Heart right ventricle (tissue), 16 donors: Measurements from ENCODE around the gene FHL3. TPM values are rescaled to one million over a fixed set of nuclear protein-coding genes. Genes with fewer than 3 reads are reported as not detected.
A peak's percentile ranks its signal among the peaks of the same experiment; 100 is the strongest.

ENCODE experiments used
- ATAC-seq, 8 donors: fragments of 200-7000 bp; cut with Tn5 transposase; one replicate each; pipeline ENCODE4 v1.9.1; 2020; ENCODE audit warnings: mild to moderate bottlenecking in 8 of 8, moderate library complexity in 8 of 8, moderate number of reproducible peaks in 1 of 8
- DNase-seq, 2 donors: peaks; one replicate each; pipeline ENCODE4 v3.0.0-alpha.2; 2020
- H3K27ac ChIP-seq, 10 donors: fragments of 200-600 bp; sonication (generic) in 2 of 10; one replicate each; pipeline versions ENCODE4 v1.5.0 to v1.8.0; 2020 to 2022; ENCODE audit warnings: mild to moderate bottlenecking in 3 of 10
- H3K27me3 ChIP-seq, 7 donors: fragments of 200-600 bp; one replicate each; pipeline ENCODE4 v1.8.0; 2021 to 2022; ENCODE audit warnings: mild to moderate bottlenecking in 2 of 7
- H3K36me3 ChIP-seq, 9 donors: fragments of 200-600 bp; sonication (generic) in 1 of 9; one replicate each; pipeline versions ENCODE4 v1.5.0 to v1.8.0; 2020 to 2022; ENCODE audit warnings: mild to moderate bottlenecking in 2 of 9
- H3K4me1 ChIP-seq, 9 donors: fragments of 200-600 bp; sonication (generic) in 1 of 9; one replicate each; pipeline versions ENCODE4 v1.5.0 to v1.8.0; 2020 to 2022; ENCODE audit warnings: mild to moderate bottlenecking in 4 of 9
- H3K4me3 ChIP-seq, 10 donors: fragments of 200-600 bp; sonication (generic) in 2 of 10; one replicate each; pipeline versions ENCODE4 v1.5.0 to v1.8.0; 2020 to 2022; ENCODE audit warnings: mild to moderate bottlenecking in 7 of 10, moderate library complexity in 2 of 10
- H3K9me3 ChIP-seq, 11 donors: fragments of 200-600 bp in 10 of 11; sonication (generic) in 2 of 11; one replicate each; pipeline versions ENCODE4 v1.5.0 to v1.8.0; 2013 to 2022; ENCODE audit warnings: mild to moderate bottlenecking in 2 of 11, control low read depth in 1 of 11, moderate library complexity in 1 of 11
- CTCF ChIP-seq, 9 donors: fragments of 200-600 bp; sonication (generic) in 2 of 9; IDR thresholded peaks; one replicate each; pipeline versions ENCODE4 v1.5.0 to v1.8.0; 2021 to 2022; ENCODE audit warnings: antibody characterized with exemption in 9 of 9, mild to moderate bottlenecking in 5 of 9, moderate library complexity in 1 of 9
- WGBS, 2 donors: extraction: QIAGEN DNeasy Blood & Tissue Kit; methylation state at CpG; one replicate each; pipeline ENCODE4 v1.1.7; 2013; ENCODE audit warnings: inconsistent platforms in 1 of 2; 5-methylcytosine and 5-hydroxymethylcytosine counted together
- intact Hi-C, 10 donors: fragments of 100-400 bp; cut with DNase I; formaldehyde crosslinking; loops; one replicate each; pipeline versions ENCODE4 v1.11.1 to v1.14.2; 2022
- polyA plus RNA-seq, 2 donors: library from polyadenylated mRNA; stranded (reverse); fragments of 200-250 nt; gene quantifications; one replicate each; pipeline ENCODE4 v1.2.3, GENCODE V29; 2013
- total RNA-seq, 10 donors: library from RNA; stranded (reverse); fragmentation: NEBNext Ultra II Directional in 3 of 10; extraction: Animal tissue kit (Norgen Biotek cat#: 25700) in 3 of 10; gene quantifications; one replicate each; pipeline versions ENCODE4 v1.2.1 to v1.2.4, GENCODE V29; 2021 to 2023
- donor health status: Arrhythmogenic right ventricular cardiomyopathy.
- donor health status: ischemic (EF 13 %, LVEDD 7.1; RV severe dilation, severe dysfunction).
- donor health status: healthy with polysubstance abuse.
- donor health status: DM: no; HTN: yes; CAD: no.
- donor health status: DM: no; HTN: no; CAD: no.
- donor health status: ischemic (EF 25% LVEDD 6.9; RV normal size, moderate dysfunction).
- donor health status: ischemic (EF 25% LVEDD 5.7; RV mildly dilated, moderate dysfunction).
- donor health status: healthy.
- donor health status: DM: yes; HTN: yes; CAD: no.
- donor health status: Ischemic cardiomyopathy.
- donor health status: ischemic (EF 35%, LVEDD 5.7; RV mildly dilated, moderate dysfunction).
- donor health status: nonischemic (EF 11% LVEDD 7.7; RV severe dilation, severe dysfunction).
- donor health status: DM: yes; HTN: yes; CAD: no.
- donor health status: PGD.
- donor health status: ischemic (EF 29% LVEDD 5.4; RV normal size, mild dysfunction).
- donor health status: nonischemic (EF 23%, LVEDD 6.1; RV moderate dilation, normal function).

FHL3 gene
- total and polyA plus RNA-seq, 12 donors: 5.8 to 23.8 (median 9.1) TPM

GRCh38 chr1:37997256-37998088 is 7.8 kb downstream of the FHL3 start:
- Histone ChIP-seq H3K4me1 (peaks cover 37 to 81% (median 73%) of the 10 kb centered on the region in 9 donors), H3K27me3 (no peaks in the 10 kb centered on the region), H3K27ac (peak overlapping the region in 9 of 10 donors; percentile 33 to 97 (median 91)), H3K4me3 (no peak overlapping the region), H3K9me3 (no peaks in the 10 kb centered on the region), H3K36me3 (peaks cover 0 to 41% (median 12%) of the 10 kb centered on the region in 9 donors)
- WGBS, 2 donors: 90% methylated on average over 25 of the region's 25 CpGs
- ATAC-seq (no peak), DNase-seq (no peak)
- TF ChIP-seq CTCF (IDR thresholded peaks at IDR 0.05): no peak
- intact Hi-C loops: no loop called here

- intact Hi-C loops: no loop called here
- no peaks in the 10 kb centered on the region for H3K27me3 ChIP-seq
- peaks cover 0 to 41% (median 12%) of the 10 kb centered on the region in 9 donors for H3K36me3 ChIP-seq
- peak overlapping the region; percentile 72 to 97 (median 84) for H3K27ac ChIP-seq
- H3K4me3 ChIP-seq: peak overlapping the region; percentile 27 to 64 (median 57)
- no peak for TF ChIP-seq CTCF (IDR thresholded peaks at IDR 0.05)
- peak; percentile 37 to 79 (median 70) for ATAC-seq
- DNase-seq: peak; percentile 76 to 80
- H3K9me3 ChIP-seq: no peaks in the 10 kb centered on the region
- 3 to 4% methylated on average over 46 of the region's 46 CpGs for WGBS, 2 donors
- peaks cover 26 to 64% (median 57%) of the 10 kb centered on the region in 9 donors for H3K4me1 ChIP-seq
These were observed 9.5 kb downstream of the FHL3 start for GRCh38 chr1:37995751-37996345.

GRCh38 chr1:37994886-37995566 is 10.3 kb downstream of the FHL3 start:
- TF ChIP-seq CTCF (IDR thresholded peaks at IDR 0.05): no peak
- Histone ChIP-seq H3K9me3 (no peaks in the 10 kb centered on the region), H3K27ac (peak overlapping the region in 9 of 10 donors; percentile 72 to 97 (median 83)), H3K4me3 (peak overlapping the region in 6 of 10 donors; percentile 45 to 60 (median 56)), H3K27me3 (no peaks in the 10 kb centered on the region), H3K4me1 (peaks cover 19 to 64% (median 49%) of the 10 kb centered on the region in 9 donors), H3K36me3 (peaks cover 0 to 41% (median 12%) of the 10 kb centered on the region in 9 donors)
- WGBS, 2 donors: 71 to 76% methylated on average over 11 of the region's 11 CpGs
- DNase-seq (no peak), ATAC-seq (no peak)
- intact Hi-C loops: loop anchor here in 1 of 10 donors (5.0 kb wide), 1 partner anchor 863 kb away; no protein-coding TSS in a partner anchor
